GM10266 (cell line): ENCODE measurements around the gene PAQR7.
A peak's percentile ranks its signal among the peaks of the same experiment; 100 is the strongest.

Source experiments
- DNase-seq: peaks from one replicate; pipeline ENCODE4 v3.0.0; 2012; ENCODE audit errors: extremely low spot score
- CTCF ChIP-seq: IDR thresholded peaks from 2 replicates; pipeline ENCODE4 v1.5.1; 2012; ENCODE audit warnings: mild to moderate bottlenecking, low read depth; ENCODE audit not compliant: control insufficient read depth, insufficient read depth; ENCODE audit errors: missing control alignments

Gene PAQR7

GRCh38 chr1:25900219-25900618 lies 24.7 kb upstream of the PAQR7 start:
- DNase-seq = no peak
- no peak for TF ChIP-seq CTCF

GRCh38 chr1:25899792-25900191 lies 24.3 kb upstream of the PAQR7 start:
- TF ChIP-seq CTCF = no peak
- no peak for DNase-seq

GRCh38 chr1:25898223-25899015 lies 22.9 kb upstream of the PAQR7 start:
- no peak for TF ChIP-seq CTCF
- DNase-seq = no peak

GRCh38 chr1:25897754-25898153 lies 22.2 kb upstream of the PAQR7 start:
- no peak for TF ChIP-seq CTCF
- DNase-seq = no peak

- TF ChIP-seq CTCF = no peak
- no peak for DNase-seq
Measured at GRCh38 chr1:25896266-25896665, 20.8 kb upstream of the PAQR7 start.

- peak; percentile 91 for DNase-seq
Measured at GRCh38 chr1:25895365-25895990, 20.0 kb upstream of the PAQR7 start.

More at GRCh38 chr1:25895365-25895990, 20.0 kb upstream of the PAQR7 start:
- TF ChIP-seq CTCF = peak; percentile 92
